ENCODE data around the gene CABP4.

Gene CABP4

GRCh38 chr11:67436459-67437081 lies 18.6 kb upstream of the CABP4 start:
- DNase-seq: no peak

GRCh38 chr11:67437082-67437808 lies 17.9 kb upstream of the CABP4 start, which contains the start of gene PTPRCAP:
Gene PTPRCAP, minus strand, starts transcription at chr11:67437682. Its CDS starts 63 bp downstream, at chr11:67437619.
- DNase-seq: no peak

GRCh38 chr11:67437809-67438157 lies 17.4 kb upstream of the CABP4 start:
- DNase-seq: no peak

- no peak for DNase-seq
Observed at GRCh38 chr11:67438158-67438902, 16.8 kb upstream of the CABP4 start.

- no peak for DNase-seq
Observed at GRCh38 chr11:67439321-67440228, 15.6 kb upstream of the CABP4 start.

GRCh38 chr11:67440229-67441097 lies 14.7 kb upstream of the CABP4 start:
- DNase-seq: no peak

GRCh38 chr11:67441098-67441563 lies 14.0 kb upstream of the CABP4 start:
- DNase-seq: no peak

GRCh38 chr11:67441731-67442351 lies 13.3 kb upstream of the CABP4 start:
- no peak for DNase-seq

- no peak for DNase-seq
Observed at GRCh38 chr11:67442504-67443404, 12.4 kb upstream of the CABP4 start.

- no peak for DNase-seq
Observed at GRCh38 chr11:67445515-67445914, 9.6 kb upstream of the CABP4 start.

GRCh38 chr11:67448220-67448609 lies 6.9 kb upstream of the CABP4 start:
- no peak for DNase-seq

- no peak for DNase-seq
Observed at GRCh38 chr11:67449116-67449844, 5.9 kb upstream of the CABP4 start.

GRCh38 chr11:67450796-67451657 lies 4.1 kb upstream of the CABP4 start:
- DNase-seq: no peak

GRCh38 chr11:67451658-67451976 lies 3.5 kb upstream of the CABP4 start:
- DNase-seq: no peak

GRCh38 chr11:67452141-67452952 lies 2.8 kb upstream of the CABP4 start, which contains the start of gene GPR152:
Gene GPR152, minus strand, starts transcription at chr11:67452729. Its CDS starts 5 bp downstream, at chr11:67452724.
- no peak for DNase-seq

GRCh38 chr11:67453816-67454732 lies 1.1 kb upstream of the CABP4 start:
- DNase-seq: no peak

Measured in right forelimb (tissue), 1 donor.